Activated CD8-positive, alpha-beta T cell treated with anti-CD3 and anti-CD28 coated beads for 36 hours (primary cell): Measurements from ENCODE around the gene STXBP4. TPM values are rescaled to one million over a fixed set of nuclear protein-coding genes. Genes with fewer than 3 reads are reported as not detected.

Source experiments
- ATAC-seq: fragments of 200-7000 bp; cut with Tn5 transposase; one replicate; pipeline ENCODE4 v1.10.0; 2021; ENCODE audit warnings: mild to moderate bottlenecking, moderate library complexity
- CTCF ChIA-PET: fragments of 350-600 bp; sonication (Branson Sonifier 250); formaldehyde crosslinking; loops from one replicate; lab custom pipeline; 2021; ENCODE audit warnings: antibody characterized with exemption; lab: Charles Lee
- POLR2A ChIA-PET: fragments of 350-600 bp; sonication (Branson Sonifier 250); formaldehyde crosslinking; loops from one replicate; lab custom pipeline; 2021; ENCODE audit warnings: antibody characterized with exemption; lab: Charles Lee
- DNase-seq: peaks from one replicate; pipeline ENCODE4 v3.0.0-alpha.2; 2020
- H3K27ac Mint-ChIP-seq: one replicate; pipeline ENCODE4 v1.8.0; 2021; ENCODE audit warnings: mild to moderate bottlenecking, mixed read lengths
- H3K27me3 Mint-ChIP-seq: one replicate; pipeline ENCODE4 v1.8.0; 2021; ENCODE audit warnings: mixed read lengths
- H3K36me3 Mint-ChIP-seq: one replicate; pipeline ENCODE4 v1.8.0; 2021; ENCODE audit warnings: low read depth, mixed read lengths
- H3K4me1 Mint-ChIP-seq: one replicate; pipeline ENCODE4 v1.8.0; 2021; ENCODE audit warnings: low read depth, mixed read lengths
- H3K4me3 Mint-ChIP-seq: one replicate; pipeline ENCODE4 v1.8.0; 2021; ENCODE audit warnings: mild to moderate bottlenecking, moderate library complexity, mixed read lengths
- H3K9me3 Mint-ChIP-seq: one replicate; pipeline ENCODE4 v1.8.0; 2021; ENCODE audit warnings: mixed read lengths
- CTCF ChIP-seq: fragments of 200-600 bp; IDR thresholded peaks from one replicate; pipeline ENCODE4 v1.8.0; 2022; ENCODE audit warnings: antibody characterized with exemption, mild to moderate bottlenecking
- intact Hi-C: fragments of 100-400 bp; cut with micrococcal nuclease; formaldehyde crosslinking; loops from one replicate; pipeline ENCODE4 v1.10.0; 2022
- total RNA-seq, 2 experiments: library from RNA; stranded (reverse); gene quantifications; one replicate each; pipeline ENCODE4 v1.2.3, GENCODE V29; 2021

The STXBP4 gene
- total RNA-seq, 2 experiments from 2014 or later: 4.8 to 6.4 TPM

- intact Hi-C loops: no loop called here
- H3K27me3 Mint-ChIP-seq: peaks cover 2% of the 10 kb centered on the region
- no peak for DNase-seq
- no peak overlapping the region for H3K27ac Mint-ChIP-seq
- POLR2A ChIA-PET: interaction anchor here (0.7 kb wide), 1 partner anchor 300 kb away, joined by 3 read pairs; no protein-coding TSS in a partner anchor
- ATAC-seq: no peak
- peaks cover 2% of the 10 kb centered on the region for H3K36me3 Mint-ChIP-seq
- TF ChIP-seq CTCF: no peak
- CTCF ChIA-PET: no interaction called here
- no peaks in the 10 kb centered on the region for H3K4me1 Mint-ChIP-seq
- no peaks in the 10 kb centered on the region for H3K9me3 Mint-ChIP-seq
- no peak overlapping the region for H3K4me3 Mint-ChIP-seq
These were observed 239.7 kb downstream of the STXBP4 start for GRCh38 chr17:55208078-55208812.

GRCh38 chr17:55210292-55210691 lies 241.7 kb downstream of the STXBP4 start:
- H3K27me3 Mint-ChIP-seq: no peaks in the 10 kb centered on the region
- no peak for TF ChIP-seq CTCF
- CTCF ChIA-PET: no interaction called here
- no peak for DNase-seq
- no peaks in the 10 kb centered on the region for H3K9me3 Mint-ChIP-seq
- intact Hi-C loops: no loop called here
- POLR2A ChIA-PET: no interaction called here
- H3K4me1 Mint-ChIP-seq: no peaks in the 10 kb centered on the region
- no peak for ATAC-seq
- H3K27ac Mint-ChIP-seq: no peak overlapping the region
- no peak overlapping the region for H3K4me3 Mint-ChIP-seq
- H3K36me3 Mint-ChIP-seq: no peaks in the 10 kb centered on the region

GRCh38 chr17:55212880-55213279 lies 244.3 kb downstream of the STXBP4 start:
- Mint-ChIP-seq H3K36me3 (no peaks in the 10 kb centered on the region), H3K9me3 (no peaks in the 10 kb centered on the region), H3K4me3 (no peak overlapping the region), H3K4me1 (no peaks in the 10 kb centered on the region), H3K27me3 (no peaks in the 10 kb centered on the region), H3K27ac (no peak overlapping the region)
- ChIA-PET CTCF (interaction anchor here (1.7 kb wide), 1 partner anchor 9 kb away, joined by 4 read pairs; no protein-coding TSS in a partner anchor), POLR2A (no interaction called here)
- no peak for ATAC-seq
- no peak for TF ChIP-seq CTCF
- intact Hi-C loops: no loop called here
- DNase-seq: no peak

GRCh38 chr17:55215711-55216110 lies 247.1 kb downstream of the STXBP4 start:
- Mint-ChIP-seq H3K36me3 (no peaks in the 10 kb centered on the region), H3K9me3 (no peaks in the 10 kb centered on the region), H3K4me3 (no peak overlapping the region), H3K27me3 (peaks cover 2% of the 10 kb centered on the region), H3K4me1 (no peaks in the 10 kb centered on the region), H3K27ac (no peak overlapping the region)
- TF ChIP-seq CTCF: no peak
- no peak for ATAC-seq
- CTCF ChIA-PET: no interaction called here
- intact Hi-C loops: no loop called here
- DNase-seq: no peak
- POLR2A ChIA-PET: no interaction called here

GRCh38 chr17:55216888-55217287 lies 248.3 kb downstream of the STXBP4 start:
- POLR2A ChIA-PET: no interaction called here
- no peak for DNase-seq
- H3K4me1 Mint-ChIP-seq: no peaks in the 10 kb centered on the region
- intact Hi-C loops: no loop called here
- peaks cover 2% of the 10 kb centered on the region for H3K27me3 Mint-ChIP-seq
- H3K9me3 Mint-ChIP-seq: no peaks in the 10 kb centered on the region
- H3K27ac Mint-ChIP-seq: no peak overlapping the region
- no peak overlapping the region for H3K4me3 Mint-ChIP-seq
- ATAC-seq: no peak
- TF ChIP-seq CTCF: no peak
- no peaks in the 10 kb centered on the region for H3K36me3 Mint-ChIP-seq
- CTCF ChIA-PET: no interaction called here
